Measurements from ENCODE around the gene SLC25A4. TPM values are rescaled to one million over a fixed set of nuclear protein-coding genes. Genes with fewer than 3 reads are reported as not detected.
A peak's percentile ranks its signal among the peaks of the same experiment; 100 is the strongest.

SLC25A4 gene
- total RNA-seq, 1 experiment from 2014 or later: 18.6 TPM

GRCh38 chr4:185109736-185110135, 33.3 kb upstream of the SLC25A4 start:
- no peak for TF ChIP-seq SIN3A (IDR thresholded peaks at IDR 0.05; ENCODE audit: borderline replicate concordance, insufficient read depth, low read depth, low read length)
- intact Hi-C loops (cut with micrococcal nuclease; ENCODE audit: unreplicated experiment): no loop called here
- no peaks in the 10 kb centered on the region for H3K36me3 ChIP-seq (ENCODE audit: control insufficient read depth, insufficient read depth, low read length)
- ChIA-PET POLR2A (no interaction called here), CTCF (no interaction called here)
- peaks cover 3% of the 10 kb centered on the region for H3K4me1 ChIP-seq (ENCODE audit: control insufficient read depth, insufficient read depth, low read length)
- no peaks in the 10 kb centered on the region for H3K9me3 ChIP-seq (ENCODE audit: control insufficient read depth, insufficient read depth, low read depth, low read length)
- no peaks in the 10 kb centered on the region for H3K27me3 ChIP-seq (ENCODE audit: control insufficient read depth, insufficient read depth, low read length)
- in situ Hi-C loops (cut with HindIII; ENCODE audit: low pct_unique_long_range_greater_than_20kb, low sequenced_read_pairs): no loop called here
- DNase-seq (ENCODE audit: low read depth, low spot score): no peak
- no peak for ATAC-seq
- H3K27ac ChIP-seq (ENCODE audit: low read length): no peak overlapping the region
- H3K4me3 ChIP-seq (ENCODE audit: low read depth in 2 of 2, low read length in 2 of 2): no peak overlapping the region
- no TSS peak for BruUV-seq (replicated peaks)

GRCh38 chr4:185110375-185110823, 32.7 kb upstream of the SLC25A4 start:
- no peaks in the 10 kb centered on the region for H3K36me3 ChIP-seq (ENCODE audit: control insufficient read depth, insufficient read depth, low read length)
- POLR2A ChIA-PET: interaction anchor here (0.7 kb wide), 1 partner anchor 128 kb away, joined by 3 read pairs; no protein-coding TSS in a partner anchor
- H3K4me1 ChIP-seq (ENCODE audit: control insufficient read depth, insufficient read depth, low read length): peaks cover 3% of the 10 kb centered on the region
- in situ Hi-C loops (cut with HindIII; ENCODE audit: low pct_unique_long_range_greater_than_20kb, low sequenced_read_pairs): no loop called here
- no peak for TF ChIP-seq TCF7L2 (IDR thresholded peaks at IDR 0.05; ENCODE audit: low read depth, low read length)
- no peak for TF ChIP-seq REST (IDR thresholded peaks at IDR 0.05; ENCODE audit: insufficient read depth in 1 of 2, low read depth in 2 of 2, low read length in 1 of 2)
- no peak for TF ChIP-seq POLR2AphosphoS5 (IDR thresholded peaks at IDR 0.05; ENCODE audit: low read depth, low read length)
- no peak for TF ChIP-seq SIN3A (IDR thresholded peaks at IDR 0.05; ENCODE audit: borderline replicate concordance, insufficient read depth, low read depth, low read length)
- no peak for TF ChIP-seq CTCF (IDR thresholded peaks at IDR 0.05)
- no peak for DNase-seq (ENCODE audit: low read depth, low spot score)
- ATAC-seq: no peak
- CTCF ChIA-PET: no interaction called here
- no peaks in the 10 kb centered on the region for H3K9me3 ChIP-seq (ENCODE audit: control insufficient read depth, insufficient read depth, low read depth, low read length)
- no peaks in the 10 kb centered on the region for H3K27me3 ChIP-seq (ENCODE audit: control insufficient read depth, insufficient read depth, low read length)
- H3K27ac ChIP-seq (ENCODE audit: low read length): no peak overlapping the region
- BruUV-seq (replicated peaks): no TSS peak
- H3K4me3 ChIP-seq (ENCODE audit: low read depth in 2 of 2, low read length in 2 of 2): no peak overlapping the region
- intact Hi-C loops (cut with micrococcal nuclease; ENCODE audit: unreplicated experiment): no loop called here

- no TSS peak for BruUV-seq (replicated peaks)
- ChIA-PET CTCF (no interaction called here), POLR2A (no interaction called here)
- Histone ChIP-seq H3K4me3 (ENCODE audit: low read depth in 2 of 2, low read length in 2 of 2) (no peak overlapping the region), H3K9me3 (ENCODE audit: control insufficient read depth, insufficient read depth, low read depth, low read length) (no peaks in the 10 kb centered on the region), H3K36me3 (ENCODE audit: control insufficient read depth, insufficient read depth, low read length) (no peaks in the 10 kb centered on the region), H3K27me3 (ENCODE audit: control insufficient read depth, insufficient read depth, low read length) (no peaks in the 10 kb centered on the region), H3K4me1 (ENCODE audit: control insufficient read depth, insufficient read depth, low read length) (peaks cover 3% of the 10 kb centered on the region), H3K27ac (ENCODE audit: low read length) (no peak overlapping the region)
- TF ChIP-seq SIN3A (IDR thresholded peaks at IDR 0.05; ENCODE audit: borderline replicate concordance, insufficient read depth, low read depth, low read length) (no peak), POLR2AphosphoS5 (IDR thresholded peaks at IDR 0.05; ENCODE audit: low read depth, low read length) (no peak), CTCF (IDR thresholded peaks at IDR 0.05) (no peak), TCF7L2 (IDR thresholded peaks at IDR 0.05; ENCODE audit: low read depth, low read length) (no peak), REST (IDR thresholded peaks at IDR 0.05; ENCODE audit: insufficient read depth in 1 of 2, low read depth in 2 of 2, low read length in 1 of 2) (peak; percentile 71 to 76)
- intact Hi-C loops (cut with micrococcal nuclease; ENCODE audit: unreplicated experiment) (no loop called here), in situ Hi-C loops (cut with HindIII; ENCODE audit: low pct_unique_long_range_greater_than_20kb, low sequenced_read_pairs) (no loop called here)
- DNase-seq (ENCODE audit: low read depth, low spot score) (peak; percentile 87), ATAC-seq (peak; percentile 98)
These were observed 31.0 kb upstream of the SLC25A4 start for GRCh38 chr4:185112104-185112503.
